ENCODE data around the gene RRBP1.

Gene RRBP1

GRCh38 chr20:17637413-17637780 lies 44.6 kb downstream of the RRBP1 start:
- H3K27ac ChIP-seq: no peak overlapping the region
- TF ChIP-seq ZFX (IDR thresholded peaks at IDR 0.05; ENCODE audit: borderline replicate concordance): no peak
- no peak for TF ChIP-seq CTCF (IDR thresholded peaks at IDR 0.05)

GRCh38 chr20:17636523-17637412 lies 45.3 kb downstream of the RRBP1 start:
- H3K27ac ChIP-seq: no peak overlapping the region
- no peak for TF ChIP-seq CTCF (IDR thresholded peaks at IDR 0.05)
- no peak for TF ChIP-seq ZFX (IDR thresholded peaks at IDR 0.05; ENCODE audit: borderline replicate concordance)

GRCh38 chr20:17635332-17636244 lies 46.5 kb downstream of the RRBP1 start:
- H3K27ac ChIP-seq: no peak overlapping the region
- TF ChIP-seq CTCF (IDR thresholded peaks at IDR 0.05): no peak
- no peak for TF ChIP-seq ZFX (IDR thresholded peaks at IDR 0.05; ENCODE audit: borderline replicate concordance)

- no peak for TF ChIP-seq CTCF (IDR thresholded peaks at IDR 0.05)
- no peak for TF ChIP-seq ZFX (IDR thresholded peaks at IDR 0.05; ENCODE audit: borderline replicate concordance)
- no peak overlapping the region for H3K27ac ChIP-seq
Observed at GRCh38 chr20:17634661-17635331, 47.2 kb downstream of the RRBP1 start.

GRCh38 chr20:17633850-17634500 lies 48.1 kb downstream of the RRBP1 start:
- no peak overlapping the region for H3K27ac ChIP-seq
- TF ChIP-seq ZFX (IDR thresholded peaks at IDR 0.05; ENCODE audit: borderline replicate concordance): no peak
- no peak for TF ChIP-seq CTCF (IDR thresholded peaks at IDR 0.05)

GRCh38 chr20:17633221-17633849 lies 48.7 kb downstream of the RRBP1 start:
- no peak overlapping the region for H3K27ac ChIP-seq
- TF ChIP-seq ZFX (IDR thresholded peaks at IDR 0.05; ENCODE audit: borderline replicate concordance) (no peak), CTCF (IDR thresholded peaks at IDR 0.05) (no peak)
